Bone marrow (tissue), 2 donors: ENCODE measurements around the gene CEACAM4.
"Not testable (repeated sequence)": the region's sequence is repeated elsewhere in the genome, so short reads cannot be mapped to it uniquely, and the experiment has no call there.

ENCODE experiments used
- DNase-seq, 2 donors: peaks; one replicate each; lab custom pipeline; 2025; lab: John Stamatoyannopoulos, UW

Gene CEACAM4

DNA sequence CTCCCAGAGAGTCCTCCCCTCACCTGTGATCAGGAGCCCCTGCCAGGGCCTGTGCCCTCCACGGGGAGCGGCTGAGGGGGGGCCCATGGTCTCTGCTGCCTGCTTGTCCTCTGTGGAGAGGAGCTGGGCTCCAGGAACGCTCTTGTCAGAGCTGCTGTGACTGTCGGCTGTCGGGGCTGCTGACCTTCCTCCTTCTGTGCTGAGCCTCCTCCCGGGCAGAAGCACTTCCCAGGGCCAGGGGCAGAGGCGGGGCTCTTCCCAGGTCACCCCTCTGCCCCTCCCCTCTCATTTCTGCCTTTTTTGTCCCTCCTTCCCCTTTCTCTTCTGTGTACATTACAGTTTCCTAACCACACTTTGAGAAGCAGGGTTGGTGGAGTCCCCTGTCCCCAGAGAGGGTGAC lies at the start of gene CEACAM4:
Gene CEACAM4, minus strand, starts transcription at position 198 of the 400 bp plus-strand sequence. Its CDS starts 111 bp downstream, at position 87.
- peak; percentile 41 to 45 for DNase-seq

DNA sequence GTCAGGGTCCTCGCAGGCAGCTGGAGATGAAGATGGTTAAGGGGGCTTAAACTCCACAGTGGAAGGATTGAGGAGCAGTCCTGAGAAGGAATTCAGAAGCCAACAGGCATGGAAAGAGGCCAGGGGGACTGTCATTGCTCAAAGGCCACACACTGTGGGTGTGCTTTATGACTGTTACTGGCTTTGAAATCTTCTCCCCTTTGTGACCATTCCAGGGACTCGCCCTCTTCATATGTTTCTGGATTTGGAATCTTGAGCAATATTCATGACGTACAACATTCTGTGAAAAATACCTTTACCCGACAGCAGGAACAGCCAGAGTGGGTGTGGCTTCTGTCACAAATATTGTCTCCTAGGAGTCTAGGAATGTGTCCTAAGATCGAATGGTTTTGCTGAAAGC lies 44.6 kb upstream of the CEACAM4 start:
- no peak for DNase-seq

DNA sequence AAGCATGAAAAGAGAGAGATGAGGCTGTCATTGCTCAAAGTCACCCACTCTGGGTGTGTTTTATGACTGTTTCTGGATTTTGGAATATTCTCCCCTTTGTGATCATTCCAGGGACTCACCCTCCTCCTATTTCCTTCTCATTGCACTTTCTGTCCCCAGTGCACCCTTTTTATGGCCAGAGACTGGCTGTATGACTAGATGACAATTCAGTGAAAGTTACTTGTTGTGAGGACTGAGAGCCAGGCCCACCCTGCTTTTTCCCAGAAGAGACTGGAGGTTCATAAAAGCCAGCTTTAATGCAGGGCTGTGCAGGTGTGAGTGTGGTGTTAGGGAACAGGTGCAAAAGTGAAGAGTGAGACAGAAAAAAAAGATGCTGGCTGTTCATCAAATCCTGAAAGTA lies 43.9 kb upstream of the CEACAM4 start:
- no peak for DNase-seq

DNA sequence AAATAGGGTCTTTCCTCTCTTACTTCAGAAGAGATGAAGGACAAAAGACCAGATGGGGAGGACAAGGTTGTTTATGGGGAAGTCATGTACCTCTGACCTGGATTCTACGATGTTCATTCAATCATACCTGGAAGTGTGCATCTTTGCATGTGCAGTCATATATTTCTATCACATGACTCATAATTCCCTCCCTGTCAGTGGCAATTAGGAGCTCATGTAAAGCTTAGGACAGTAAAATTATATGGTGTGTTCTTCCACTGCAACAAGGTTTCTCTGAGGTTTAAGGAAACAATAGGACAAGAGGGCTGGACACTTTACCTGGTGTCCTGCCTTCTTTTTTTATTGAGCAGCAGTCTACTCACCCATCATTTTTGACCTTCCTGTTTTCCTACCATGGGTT lies 41.4 kb upstream of the CEACAM4 start:
- DNase-seq = no peak

DNA sequence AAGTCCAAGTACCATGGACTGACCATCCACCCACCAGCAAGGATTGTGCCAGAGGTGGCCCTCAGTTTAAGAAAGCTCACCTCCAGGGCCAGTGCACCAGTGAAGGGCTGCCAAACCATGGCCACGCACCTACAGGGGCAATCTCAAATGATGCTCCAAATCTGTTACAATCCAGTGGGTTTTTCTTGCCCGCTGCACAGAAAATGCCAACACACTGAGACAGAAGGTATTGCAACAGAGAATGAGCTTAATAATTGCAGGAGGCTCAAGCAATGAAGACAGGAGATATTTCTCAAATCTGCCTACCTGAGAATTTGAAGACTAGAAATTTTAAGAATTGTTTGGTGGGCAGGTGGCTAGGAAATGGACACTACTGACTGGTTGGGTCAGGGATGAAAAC lies 39.2 kb upstream of the CEACAM4 start:
- no peak for DNase-seq

DNA sequence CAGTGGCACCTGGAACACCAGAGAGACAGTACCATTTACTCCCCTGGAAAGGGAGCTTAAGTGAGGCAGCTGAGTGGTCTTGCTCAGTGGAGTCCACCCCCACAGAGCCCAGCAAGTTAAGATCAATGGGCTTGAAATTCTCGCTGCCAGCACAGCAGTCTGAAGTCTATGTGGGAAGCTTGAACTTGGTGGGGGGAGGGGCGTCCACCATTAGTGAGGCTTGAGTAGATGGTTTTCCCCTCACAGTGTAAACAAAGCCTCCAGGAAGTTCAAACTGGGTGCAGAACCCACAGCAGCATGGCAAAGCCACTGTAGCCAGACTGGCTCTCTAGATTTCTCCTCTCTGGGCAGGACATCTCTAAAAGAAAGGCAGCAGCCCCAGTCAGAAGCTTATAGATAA lies 30.3 kb upstream of the CEACAM4 start:
- DNase-seq = no peak

DNA sequence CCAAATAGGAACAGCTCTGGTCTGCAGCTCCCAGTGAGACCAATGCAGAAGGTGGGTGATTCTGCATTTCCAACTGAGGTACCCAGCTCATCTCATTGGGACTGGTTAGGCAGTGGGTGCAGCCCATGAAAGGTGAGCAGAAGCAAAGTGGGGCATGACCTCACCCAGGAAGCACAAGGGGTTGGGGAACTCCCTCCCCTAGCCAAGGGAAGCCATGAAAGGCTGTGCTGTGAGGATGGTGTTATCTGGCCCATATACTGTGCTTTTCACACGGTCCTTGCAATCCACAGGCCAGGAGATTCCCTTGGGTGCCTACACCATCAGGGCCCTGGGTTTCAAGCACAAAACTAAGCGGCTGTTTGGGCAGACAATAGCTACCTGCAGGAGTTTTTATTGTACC lies 29.9 kb upstream of the CEACAM4 start:
- DNase-seq = not testable (repeated sequence)

DNA sequence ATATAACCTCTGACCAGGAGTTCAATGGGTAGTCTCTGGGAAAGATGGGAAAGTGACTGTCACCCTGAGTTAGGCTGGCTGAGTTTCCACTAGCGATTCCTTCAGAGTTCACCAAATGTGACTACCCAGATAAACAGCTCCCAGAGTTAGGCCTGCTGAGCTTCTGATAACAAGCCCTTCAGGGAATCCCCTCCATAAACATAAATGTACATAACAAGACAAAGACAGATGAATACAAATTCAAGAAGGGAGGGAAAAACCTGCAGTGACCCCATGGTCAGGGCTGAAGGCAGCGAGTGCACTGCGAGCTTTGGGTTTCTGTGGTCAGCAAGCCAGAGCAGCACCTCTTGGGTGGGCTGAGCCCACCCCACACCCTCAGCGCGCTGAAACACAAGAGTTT lies 25.4 kb upstream of the CEACAM4 start:
- no peak for DNase-seq

DNA sequence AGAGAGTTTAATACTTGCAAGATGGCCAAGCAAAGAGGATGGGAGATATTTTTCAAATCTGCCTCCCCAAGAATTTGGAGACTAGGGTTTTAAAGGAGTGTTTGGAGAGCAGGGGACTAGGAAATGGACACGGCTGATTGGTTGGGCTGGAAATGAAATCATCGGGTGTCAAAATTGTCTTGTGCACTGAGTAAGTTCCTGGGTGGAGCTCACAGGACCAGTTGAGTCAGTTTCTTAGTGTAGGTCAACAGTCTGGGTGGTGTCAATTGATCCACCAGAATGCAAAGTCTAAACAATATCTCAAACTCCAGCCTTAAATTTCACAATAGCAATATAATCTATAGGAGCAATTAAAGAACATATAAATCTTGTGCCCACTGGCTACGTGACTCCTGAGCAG lies 23.0 kb upstream of the CEACAM4 start:
- DNase-seq = no peak

DNA sequence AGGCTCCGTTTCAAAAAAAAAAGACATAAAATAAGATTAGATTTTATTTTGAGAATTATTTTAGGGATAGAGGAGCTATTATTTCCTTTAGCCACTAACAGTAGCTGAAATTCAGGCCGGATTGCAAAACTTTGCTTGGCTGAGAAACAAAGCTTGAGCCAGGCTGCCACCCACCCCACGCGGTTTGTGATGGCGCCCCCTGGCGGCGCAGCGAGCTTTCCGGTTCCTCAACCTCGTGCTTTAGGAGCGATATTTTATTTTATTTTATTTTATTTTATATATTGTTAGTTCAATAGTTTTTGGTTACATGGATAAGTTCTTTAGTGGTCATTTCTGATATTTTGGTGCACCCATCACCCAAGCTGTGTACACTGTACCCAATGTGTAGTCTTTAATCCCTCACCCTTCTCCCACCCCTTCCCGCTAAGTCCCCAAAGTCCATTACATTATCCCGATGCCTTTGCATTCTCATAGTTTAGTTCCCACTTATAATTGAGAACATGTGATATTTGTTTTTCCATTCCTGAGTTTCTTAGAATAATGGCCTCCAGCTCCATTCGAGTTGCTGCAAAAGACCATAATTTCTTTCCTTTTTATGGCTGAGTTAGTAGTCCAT lies 19.8 kb upstream of the CEACAM4 start:
- DNase-seq = no peak

DNA sequence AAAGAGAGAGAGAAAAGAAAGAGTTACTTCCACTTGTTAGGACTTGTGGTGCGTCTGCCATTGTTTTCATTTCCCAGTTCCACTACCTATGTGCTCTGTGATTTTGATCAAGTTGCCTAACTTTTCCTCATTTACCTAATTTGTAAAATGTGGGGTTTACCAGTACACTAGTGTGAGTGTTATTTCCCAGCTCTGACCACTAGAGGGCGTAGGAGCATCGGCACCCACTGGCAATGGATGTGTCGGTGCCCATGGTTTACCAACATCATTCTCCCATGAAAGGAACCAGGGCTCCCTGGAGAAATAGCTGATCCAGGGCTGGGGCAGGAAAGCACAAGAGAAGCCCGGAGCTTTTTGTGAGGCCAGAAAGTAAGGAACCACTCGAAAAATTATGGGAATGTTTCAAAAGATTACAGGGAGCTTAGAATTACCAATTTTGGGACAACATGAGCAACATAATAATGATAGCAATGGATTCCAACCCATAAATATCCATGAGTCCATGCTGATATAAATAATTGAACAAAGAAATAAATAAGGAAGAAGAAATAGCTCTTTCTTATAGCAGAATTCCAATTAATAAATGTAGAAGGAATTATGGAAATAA lies 15.1 kb upstream of the CEACAM4 start:
- peak in 1 of 2 donors; percentile 50 for DNase-seq

DNA sequence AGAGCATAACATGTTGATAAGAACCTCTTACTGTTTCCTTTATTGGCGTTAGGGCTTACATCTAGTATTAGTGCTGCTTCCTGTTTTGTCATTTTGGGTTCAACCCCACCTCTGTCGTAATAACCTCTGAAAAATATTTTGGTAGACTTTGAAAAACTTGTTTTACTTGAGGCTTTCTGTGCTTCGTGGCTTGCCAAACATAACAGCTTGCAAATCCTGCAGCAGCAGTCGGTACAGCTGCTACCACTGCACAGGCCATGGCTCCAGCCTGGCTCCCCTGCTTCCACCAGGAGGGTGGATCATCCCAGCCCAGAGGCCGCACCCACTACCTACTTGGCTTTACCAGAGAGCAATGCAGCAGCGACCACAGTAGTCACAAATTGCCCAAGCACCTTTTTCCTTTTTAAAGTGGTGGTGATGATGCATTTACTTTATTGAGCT lies 11.8 kb upstream of the CEACAM4 start:
- no peak for DNase-seq

DNA sequence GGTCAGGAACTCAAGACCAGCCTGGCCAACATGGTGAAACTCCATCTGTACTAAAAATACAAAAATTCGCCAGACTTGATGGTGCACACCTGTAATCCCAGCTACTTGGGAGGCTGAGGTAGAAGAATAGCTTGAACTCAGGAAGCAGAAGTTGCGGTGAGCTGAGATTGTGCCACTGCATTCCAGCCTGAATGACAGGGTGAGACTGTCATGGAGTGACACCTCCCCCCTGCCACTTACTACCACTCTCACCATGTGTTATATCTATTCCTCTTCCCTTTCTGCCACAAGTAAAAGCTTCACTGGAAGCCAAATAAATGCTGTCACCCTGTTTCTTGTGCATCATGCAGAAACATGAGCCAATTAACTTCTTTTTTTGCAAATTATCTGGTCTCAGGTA lies 10.6 kb upstream of the CEACAM4 start:
- DNase-seq = no peak

DNA sequence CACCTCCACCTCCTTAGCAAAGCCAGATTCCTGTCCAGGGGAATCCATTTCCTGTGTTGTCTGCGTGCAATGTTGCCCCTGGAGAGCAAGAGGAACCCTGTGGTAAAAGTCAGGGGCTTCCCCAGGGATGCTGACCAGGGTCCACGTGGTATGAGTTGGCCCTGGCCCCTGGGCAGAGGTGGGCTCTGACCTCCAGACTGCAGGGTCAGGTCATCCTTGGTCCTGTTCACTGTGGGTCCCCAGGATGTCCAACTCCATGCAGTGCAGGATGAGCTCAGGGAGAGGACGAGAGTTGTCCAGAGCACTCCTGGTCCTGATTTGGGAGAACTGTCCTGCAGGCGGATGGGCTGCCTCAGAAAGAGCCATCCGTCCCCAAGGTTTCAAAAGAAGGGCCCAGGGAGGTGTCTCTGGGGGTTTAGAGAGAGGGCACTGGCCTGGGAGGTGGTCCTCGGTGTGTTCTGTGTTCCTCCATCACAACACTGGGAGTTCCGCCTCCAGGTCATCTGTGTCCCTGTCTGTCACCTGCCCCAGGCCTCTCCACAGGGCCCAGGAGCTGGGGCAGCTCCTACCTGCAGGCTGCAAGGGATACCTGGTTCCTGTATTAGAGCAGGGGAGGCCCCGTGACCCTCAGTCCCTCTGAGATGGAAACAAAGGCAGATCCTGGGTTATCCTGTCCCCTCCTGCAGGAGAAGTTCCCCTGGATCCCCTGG lies 1.2 kb upstream of the CEACAM4 start:
- DNase-seq = no peak

DNA sequence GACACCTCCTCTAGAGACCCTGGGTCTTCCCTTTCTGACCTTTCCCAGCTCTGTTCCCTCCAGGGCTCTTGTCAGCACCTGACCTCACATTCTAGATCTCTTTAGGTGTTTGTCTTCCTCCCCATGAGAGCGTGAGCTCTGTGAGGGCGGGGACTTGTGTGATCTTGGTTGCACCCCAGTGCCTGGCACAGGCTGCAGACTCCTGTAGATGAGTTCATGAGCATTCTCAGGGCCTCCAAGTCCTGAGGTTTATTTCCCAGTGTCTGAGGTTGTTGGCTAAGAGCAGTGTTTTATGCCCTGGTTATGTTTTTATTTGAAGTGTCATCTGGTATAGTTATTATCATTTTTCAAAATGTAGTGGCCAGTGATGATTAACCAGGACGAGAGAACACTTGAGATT lies 596 bp downstream of the CEACAM4 start:
- no peak for DNase-seq

DNA sequence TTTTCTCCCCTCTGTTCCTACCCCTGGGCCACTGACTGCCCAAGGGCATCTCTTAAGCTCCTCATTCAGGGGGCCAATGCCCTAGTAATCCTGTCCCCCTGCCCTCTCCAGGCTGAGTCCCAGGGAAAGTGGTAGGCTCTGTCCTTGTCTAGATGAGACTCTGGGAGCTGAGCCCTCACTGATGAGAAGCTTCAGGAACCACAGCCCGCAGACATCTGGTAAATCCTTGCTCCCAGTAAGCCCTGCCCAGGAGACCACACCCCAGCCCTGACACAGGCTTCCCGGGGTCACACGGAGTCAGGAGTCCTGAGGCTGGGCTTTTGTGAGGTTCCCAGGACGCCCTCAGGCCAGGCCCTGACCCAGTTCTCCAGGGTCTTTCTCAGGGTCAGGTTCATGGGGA lies 1.9 kb downstream of the CEACAM4 start:
- no peak for DNase-seq

DNA sequence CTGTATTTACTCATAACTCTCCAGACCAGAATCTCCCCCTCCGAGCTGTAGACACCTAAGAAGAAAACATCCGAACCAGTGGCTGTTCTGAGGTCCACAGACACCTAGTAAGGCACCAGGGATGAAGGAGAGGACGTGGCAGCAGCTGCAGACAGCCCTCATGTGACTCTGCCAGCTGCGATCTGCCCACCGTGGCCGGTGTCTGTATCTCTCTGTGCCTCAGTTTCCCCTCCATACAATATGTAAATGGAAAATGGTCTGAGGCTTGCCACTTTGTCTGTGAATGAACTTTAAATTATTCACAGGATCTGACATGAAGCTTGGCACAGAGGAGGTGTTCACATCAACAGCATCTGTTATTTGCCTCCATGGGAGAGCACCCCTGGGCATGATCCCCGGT lies 2.4 kb downstream of the CEACAM4 start:
- DNase-seq = no peak

DNA sequence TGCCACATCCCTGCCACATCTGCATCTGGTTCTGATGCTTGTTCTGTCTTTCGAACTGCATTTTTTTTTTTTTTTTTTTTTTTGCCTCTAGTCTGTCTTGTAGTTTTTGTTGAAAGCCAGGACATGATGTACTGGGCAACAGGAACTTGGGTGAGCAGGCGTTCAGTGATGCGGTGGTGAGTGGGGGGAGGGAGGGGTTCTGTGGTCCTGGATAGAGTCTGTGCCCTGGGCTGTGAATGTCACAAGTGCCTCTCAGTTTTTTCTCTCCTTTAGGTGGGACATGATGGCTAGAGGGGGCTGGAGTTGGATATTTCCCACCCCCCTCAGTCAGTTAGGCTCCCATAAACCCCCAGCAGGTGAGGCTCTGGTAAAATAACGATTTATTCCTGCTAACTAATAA lies 3.5 kb downstream of the CEACAM4 start:
- no peak for DNase-seq

DNA sequence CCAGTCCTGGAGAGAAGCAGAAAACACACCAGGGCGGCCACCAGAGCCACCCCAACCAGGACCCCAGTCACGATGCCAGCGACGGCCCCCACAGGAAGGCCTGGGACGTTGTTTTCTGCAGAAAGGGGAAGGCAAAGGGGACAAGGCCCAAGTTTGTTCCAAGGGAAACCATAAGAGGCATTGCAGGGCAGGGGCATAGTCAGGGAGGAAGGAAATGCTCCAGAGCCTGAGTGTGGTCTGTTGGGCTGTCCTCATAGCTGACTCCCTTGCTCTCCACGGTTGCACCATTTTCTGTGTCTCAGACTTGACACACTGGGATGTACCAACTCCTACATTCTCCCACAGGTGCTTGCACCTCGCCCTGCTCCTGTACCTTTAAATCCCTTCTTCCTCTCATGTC lies 5.2 kb downstream of the CEACAM4 start:
- DNase-seq = peak in 1 of 2 donors; percentile 19

DNA sequence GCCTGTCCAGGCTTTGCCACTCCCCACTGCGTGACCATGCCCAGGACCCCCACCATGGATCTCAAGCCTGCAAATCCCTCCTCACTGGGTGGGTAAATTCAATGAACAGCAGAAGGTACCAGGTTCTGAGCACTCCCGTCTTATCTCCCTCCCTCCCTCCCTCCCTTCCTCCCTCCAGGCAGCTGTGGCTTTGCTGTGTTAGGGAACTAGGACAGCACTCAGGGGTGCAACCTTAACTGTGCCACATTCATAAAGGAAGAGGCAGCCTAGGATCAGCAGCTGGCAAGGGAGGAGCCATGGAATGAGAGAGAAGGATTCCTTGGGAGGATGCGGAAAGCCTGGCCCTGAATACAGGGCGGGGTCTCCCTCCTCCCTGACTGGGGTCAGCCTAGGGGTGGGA lies 5.6 kb downstream of the CEACAM4 start:
- DNase-seq = no peak

DNA sequence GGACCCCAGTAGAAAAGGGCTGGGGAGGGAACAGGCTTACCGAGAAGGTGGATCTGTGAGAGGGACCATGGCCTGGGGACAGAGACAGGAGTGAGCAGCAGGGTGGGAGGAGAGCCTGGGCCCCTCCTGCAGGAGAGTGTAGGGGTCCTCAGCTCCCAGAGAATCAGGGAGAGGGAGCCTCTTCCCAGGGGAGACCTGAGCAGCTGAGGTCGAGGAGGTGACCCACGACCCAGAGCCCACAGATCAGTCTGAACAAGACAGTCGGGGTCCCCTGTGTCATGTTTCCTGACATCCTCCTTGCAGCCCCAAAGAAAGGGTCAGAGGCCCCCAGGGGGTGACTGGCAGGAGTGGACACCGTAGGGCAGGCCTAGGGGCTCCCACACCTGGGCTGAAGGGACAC lies 6.7 kb downstream of the CEACAM4 start:
- DNase-seq = no peak

DNA sequence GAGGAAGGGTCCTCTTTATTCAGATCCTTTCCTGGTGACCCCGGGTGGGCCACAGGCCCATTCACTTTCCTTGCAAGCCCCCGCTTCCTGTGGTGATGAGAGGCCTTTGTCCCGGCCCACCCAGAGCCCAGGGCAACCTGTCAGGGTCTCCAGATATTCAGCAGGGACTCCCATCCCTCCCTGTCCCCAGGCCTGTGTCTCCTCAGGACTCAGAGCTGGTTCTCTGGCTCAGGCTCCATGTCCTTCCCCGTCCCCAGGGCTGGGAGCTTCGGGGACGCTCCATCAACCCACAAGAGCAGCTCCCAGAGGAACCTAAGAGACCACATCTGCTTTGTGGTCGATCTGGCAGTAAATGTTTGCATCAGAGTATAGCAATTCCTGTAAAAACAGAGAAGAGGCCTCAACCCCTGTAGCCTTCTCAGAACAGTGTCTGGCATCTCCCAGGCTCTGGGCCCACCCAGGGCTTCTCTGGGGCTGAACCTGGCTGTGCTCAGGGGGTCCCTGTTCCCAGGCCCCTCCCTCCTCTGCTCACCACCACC lies 7.8 kb downstream of the CEACAM4 start:
- no peak for DNase-seq
